HG02798 (cell line): ENCODE results near the gene MTCL1.

Source experiments
- ATAC-seq: cut with Tn5 transposase; IDR thresholded peaks from one replicate; pipeline ENCODE4 v1.9.1; 2021; ENCODE audit warnings: mild to moderate bottlenecking; ENCODE audit not compliant: unreplicated experiment, poor library complexity

MTCL1 gene

DNA sequence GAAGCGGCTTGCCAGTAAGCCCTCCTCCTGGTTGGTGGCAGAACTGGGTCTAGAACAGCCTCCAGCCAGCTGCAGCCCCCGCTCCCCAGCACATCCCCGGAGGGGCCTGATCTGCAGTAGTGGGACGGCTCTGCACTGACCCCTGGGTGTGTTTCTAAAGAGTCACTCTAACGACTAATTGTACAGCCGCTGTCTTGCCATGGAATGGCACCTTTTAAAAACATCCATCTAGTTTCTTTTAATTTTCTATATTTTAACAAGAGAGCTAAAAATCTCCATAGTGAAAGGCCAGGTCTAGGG, 82.0 kb downstream of the MTCL1 start:
- no peak for ATAC-seq

DNA sequence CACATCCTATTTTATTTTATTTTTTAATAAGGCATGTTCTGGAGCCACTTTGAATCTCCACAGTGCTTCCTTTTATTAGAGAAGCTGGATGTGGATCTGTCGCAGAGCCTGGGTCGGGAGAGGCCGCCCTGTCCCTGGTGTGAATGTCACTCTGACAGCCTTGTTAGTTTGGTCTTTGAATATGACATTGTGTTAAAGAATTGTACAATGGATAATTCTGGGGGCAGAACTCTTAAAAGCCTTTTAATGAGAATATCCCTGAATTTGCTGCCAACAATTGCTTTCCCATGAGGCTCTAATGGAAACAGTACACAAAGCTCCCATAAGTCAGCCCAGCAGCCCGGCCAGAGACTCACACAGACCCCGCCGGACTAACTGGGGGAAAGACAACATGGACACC, 82.4 kb downstream of the MTCL1 start:
- no peak for ATAC-seq

DNA sequence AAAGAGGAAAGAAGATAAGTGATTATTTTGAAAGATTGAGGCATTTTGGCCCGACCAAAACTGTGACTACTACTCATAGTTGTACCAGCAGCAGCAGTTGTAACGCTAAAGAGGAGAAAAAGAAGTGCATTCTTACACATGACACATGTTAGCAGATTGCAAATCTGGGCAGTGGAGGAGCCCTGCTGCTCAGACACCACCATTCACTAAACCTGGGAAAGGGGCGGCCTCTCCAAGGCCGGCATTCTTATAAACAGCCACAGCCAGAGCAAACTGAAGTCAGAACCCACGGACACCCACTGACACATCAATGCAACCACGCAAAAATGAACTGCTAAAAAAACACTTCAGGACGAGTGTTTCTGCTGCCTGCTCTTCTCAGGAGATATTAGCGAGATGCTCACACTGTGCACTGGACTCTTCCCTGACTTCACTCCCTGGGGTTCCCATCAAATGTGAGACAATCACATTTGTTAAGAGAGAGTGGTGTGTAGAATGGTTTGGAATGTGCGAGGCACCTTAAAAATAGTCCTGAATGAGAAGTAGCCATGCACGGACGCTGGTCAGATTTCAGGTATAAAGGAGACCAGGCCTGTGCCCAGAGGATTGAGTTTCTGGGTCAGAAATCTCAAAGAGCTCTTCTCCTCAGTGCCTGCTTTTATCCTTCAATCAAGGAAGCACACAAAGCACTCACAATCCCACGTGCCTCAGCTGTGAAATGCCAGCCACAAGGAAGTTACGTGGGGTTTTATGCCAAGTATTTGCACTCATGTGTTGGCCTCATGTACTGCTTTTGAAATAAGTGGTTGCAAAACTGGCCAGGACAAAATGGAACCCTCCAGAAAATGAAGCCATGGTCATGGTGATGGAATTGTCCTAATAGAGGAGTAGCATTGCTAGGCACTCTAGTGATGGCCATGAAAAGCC, 83.4 kb downstream of the MTCL1 start:
- ATAC-seq = no peak

DNA sequence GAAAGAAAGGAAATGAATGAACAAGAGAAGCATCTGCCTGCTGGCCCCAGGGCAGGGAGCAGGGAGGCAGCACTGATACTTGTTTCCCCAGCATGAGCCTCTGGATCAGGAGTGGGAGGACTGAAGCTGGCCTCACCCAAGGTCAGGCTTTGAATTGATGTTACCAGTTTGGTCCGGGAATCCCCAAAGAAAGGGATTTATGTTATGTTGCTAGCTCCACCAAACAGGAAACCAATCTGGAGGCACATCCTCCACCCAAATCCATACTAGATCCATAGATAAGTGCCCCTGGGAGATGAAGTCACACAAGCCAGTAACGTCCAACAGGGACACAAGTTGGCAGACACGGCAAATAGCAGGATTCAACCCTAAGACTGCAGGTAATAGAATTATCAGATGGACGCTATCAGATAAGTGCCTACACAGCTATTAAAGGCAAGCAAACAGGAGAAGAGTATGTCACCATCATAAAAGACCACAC, 85.9 kb downstream of the MTCL1 start:
- no peak for ATAC-seq

- ATAC-seq = no peak
Measured at GRCh38 chr18:8792688-8793316, 87.4 kb downstream of the MTCL1 start.

- no peak for ATAC-seq
Measured at GRCh38 chr18:8793445-8794155, 88.2 kb downstream of the MTCL1 start.

- no peak for ATAC-seq
Measured at GRCh38 chr18:8794156-8794933, 89.0 kb downstream of the MTCL1 start.

DNA sequence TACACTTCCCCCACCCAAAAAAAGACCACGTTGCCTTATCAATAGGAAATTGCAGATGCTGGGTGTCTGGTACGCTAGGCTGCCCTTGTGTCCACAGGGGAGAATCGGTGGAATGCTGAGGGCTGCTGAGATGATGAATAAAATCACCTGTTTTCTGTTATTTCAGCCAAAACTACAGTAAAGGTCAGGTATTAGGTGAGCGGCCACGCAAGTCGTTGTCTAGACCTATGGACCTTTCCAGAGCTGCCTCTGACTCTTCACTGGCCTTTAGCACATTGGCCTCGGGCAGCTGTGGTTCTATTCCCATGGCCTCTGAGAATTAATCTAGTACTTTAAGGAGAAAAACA, 89.6 kb downstream of the MTCL1 start:
- no peak for ATAC-seq

DNA sequence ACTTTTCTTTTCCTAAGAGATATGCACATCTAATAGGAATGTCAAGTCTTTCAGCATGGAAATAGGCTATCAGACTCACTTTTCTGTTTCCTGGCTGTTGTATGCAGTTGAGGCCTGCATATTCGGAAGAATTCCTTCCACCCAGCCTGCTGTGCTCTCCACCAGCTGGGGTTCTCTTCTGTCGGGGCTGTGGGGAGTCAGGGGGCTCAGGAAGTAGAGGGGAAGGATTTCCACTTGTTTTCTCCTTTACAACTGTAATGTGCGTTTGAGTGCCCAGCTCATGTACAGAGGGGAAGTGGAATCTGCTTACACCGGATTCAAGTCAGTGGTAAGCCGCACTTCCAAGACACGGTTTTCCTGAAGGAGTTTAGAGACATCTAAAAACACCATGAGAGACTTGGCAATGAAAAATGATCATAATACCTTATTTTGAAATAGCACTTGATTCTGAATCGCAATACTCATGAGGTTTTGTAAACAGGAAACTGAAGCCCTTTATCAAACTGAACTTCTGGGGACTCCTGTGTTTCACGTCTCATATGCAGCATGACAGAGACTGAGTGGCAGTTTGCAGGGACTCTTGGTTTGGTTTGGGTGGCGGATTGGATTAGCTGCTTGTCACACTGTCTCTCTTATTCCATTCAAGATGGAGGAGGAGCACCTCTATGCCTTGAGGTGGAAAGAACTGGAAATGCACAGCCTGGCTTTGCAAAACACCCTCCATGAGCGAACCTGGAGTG, 90.4 kb downstream of the MTCL1 start:
- no peak for ATAC-seq

DNA sequence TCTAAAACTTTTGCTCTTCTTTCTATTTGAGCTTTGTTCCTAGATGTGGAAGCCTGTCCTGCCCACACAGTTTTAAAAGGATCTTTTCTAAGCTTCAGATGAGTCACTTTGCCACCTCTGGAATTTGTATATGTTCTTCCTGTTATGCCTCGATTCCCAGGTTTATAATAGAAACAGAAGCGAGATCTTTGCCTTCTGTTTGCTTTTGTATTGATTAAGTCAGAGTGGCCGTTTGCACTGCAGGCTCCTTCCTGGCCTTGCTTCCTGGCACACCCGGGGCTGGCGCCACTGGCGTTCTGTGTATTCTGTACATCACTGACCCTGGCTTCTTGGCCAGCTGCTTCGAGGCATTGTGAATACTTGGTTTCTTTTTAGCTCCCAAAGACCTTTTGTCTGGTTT, 91.8 kb downstream of the MTCL1 start:
- no peak for ATAC-seq

- no peak for ATAC-seq
Measured at GRCh38 chr18:8799001-8799400, 93.6 kb downstream of the MTCL1 start.

DNA sequence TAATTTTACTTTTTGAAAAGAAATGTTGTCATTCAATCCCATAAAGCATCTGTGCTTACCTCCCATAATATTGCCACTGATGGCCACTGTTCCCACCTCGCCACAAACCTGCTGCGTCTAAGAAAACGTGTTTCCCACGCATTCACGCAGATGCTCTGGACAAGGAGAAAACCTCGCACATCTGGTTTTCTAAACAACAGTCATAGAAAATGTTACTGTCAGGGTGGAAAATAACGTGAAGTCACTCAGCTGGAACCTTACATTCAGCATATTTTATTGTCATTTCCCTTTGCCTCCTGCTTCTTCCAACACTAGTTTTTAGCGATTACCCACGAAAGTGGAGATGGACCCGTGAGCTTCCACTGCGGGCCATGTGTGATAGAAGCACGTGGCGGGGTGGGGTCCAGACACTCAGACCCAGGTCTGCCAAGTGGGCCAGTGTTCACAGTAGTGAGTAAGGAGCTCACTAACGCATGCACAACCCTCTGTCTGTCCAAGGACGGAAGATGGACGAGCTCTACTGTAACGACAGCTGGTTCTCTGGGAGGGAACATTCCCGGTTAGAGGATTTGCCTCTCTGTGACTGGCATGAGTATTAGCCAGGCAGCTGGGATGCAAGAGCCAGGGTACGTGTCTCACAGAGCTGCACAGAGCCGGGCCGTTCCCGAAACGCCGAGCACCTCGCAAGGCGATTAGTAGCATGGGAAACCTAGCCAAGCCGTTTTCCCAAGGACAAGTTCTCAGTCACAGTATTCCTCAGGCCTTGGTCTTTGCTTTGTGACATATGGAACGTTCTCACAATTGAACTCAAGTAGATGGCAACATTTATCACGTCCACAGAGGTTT, 94.5 kb downstream of the MTCL1 start:
- ATAC-seq = no peak

DNA sequence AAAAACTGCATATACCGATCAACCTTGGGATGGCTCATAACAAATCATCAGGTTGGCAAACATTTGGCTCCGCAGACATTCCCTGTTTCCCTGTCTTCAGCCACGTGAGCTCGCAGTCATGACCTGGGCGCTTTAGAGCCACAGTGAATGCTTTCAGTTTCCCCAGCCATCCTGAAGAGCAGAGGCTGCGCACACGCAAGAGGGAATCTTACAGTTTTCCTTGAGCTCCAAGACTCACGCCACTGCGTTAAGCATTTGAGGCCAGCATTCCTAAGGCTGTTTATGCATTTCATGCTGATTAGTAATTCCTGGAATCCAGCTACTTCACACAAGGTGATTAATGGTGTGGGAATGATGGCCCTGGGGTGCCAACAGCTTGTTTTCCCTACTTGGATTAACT, 95.1 kb downstream of the MTCL1 start:
- no peak for ATAC-seq

GRCh38 chr18:8800876-8801262, 95.5 kb downstream of the MTCL1 start:
- no peak for ATAC-seq

DNA sequence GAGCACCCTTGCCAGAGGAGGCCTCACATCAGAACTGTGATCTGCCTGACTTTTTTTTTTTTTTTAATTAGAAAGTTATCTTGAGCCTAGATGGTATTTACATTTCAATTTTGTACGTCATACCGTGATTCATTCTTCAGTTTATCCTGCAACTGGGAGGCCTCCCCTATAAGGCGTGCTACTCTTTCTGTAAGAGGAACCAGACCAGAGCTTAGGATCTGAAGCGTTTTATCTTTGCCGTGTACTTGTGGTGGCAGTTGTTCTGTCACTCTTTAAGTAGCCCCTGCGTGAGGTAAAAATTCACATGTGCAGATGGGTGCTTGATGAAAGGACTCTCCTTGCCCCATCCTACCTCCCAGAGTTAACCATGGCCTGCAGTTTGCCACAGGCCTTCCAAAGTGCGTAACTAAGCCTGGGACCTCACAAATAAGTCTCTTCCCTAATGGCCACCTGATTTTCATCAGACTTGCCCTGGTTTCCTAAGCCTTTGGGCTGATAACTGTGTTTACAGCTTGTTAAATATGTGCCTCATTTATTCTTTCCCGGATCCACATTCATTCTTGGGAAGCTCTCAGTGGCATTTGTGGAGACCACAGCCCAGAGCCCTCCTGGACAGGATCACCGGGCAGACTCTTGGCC, 96.0 kb downstream of the MTCL1 start:
- ATAC-seq = no peak

GRCh38 chr18:8802017-8802672, 96.8 kb downstream of the MTCL1 start:
- ATAC-seq = no peak

DNA sequence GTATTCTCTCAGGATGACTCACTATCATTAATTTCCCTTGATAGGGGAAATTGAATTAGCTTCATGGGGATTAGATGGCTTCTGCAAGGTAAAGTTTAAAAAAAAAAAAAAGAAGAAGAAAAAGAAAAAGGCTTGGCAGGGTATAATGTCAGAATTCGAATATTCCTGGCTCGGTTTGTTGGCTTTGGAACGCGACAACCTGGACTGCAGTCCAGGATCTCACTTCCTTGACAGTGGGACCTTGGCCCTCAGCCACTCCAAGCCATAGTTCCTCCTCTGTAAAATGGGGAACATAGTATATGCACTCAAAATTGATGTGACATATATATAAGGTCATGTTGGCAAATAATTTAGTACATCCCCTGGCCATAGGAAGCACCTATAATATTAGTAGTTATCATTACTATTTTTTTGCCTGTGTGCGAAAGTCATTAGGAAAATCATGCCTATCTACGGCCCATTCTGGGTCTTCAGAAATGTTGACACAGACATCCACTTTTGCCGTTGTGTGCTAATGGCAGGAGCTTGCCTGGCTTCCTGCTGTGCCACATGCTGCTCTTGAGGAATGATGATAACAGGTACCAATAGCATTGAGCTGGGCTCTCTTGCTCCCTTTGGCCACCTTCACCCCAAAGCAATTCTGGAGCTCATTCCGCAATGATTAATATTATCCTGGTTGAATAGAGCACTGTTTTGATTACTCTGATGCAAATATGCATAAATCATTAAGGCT, 97.9 kb downstream of the MTCL1 start:
- ATAC-seq = no peak
